Measurements from ENCODE around the gene NTMT1. TPM values are rescaled to one million over a fixed set of nuclear protein-coding genes. Genes with fewer than 3 reads are reported as not detected.

The NTMT1 gene
- total RNA-seq = 10 to 100 TPM; 15.0 to 37.7 (median 23.6) TPM

GRCh38 chr9:129626079-129626624 lies at the start of gene NTMT1:
NTMT1 (plus strand) TSS chr9:129626163; CDS start chr9:129632704, 6,541 bp downstream.
- WGBS, 2 donors = 0% methylated on average over 14 to 32 of the region's 55 CpGs
- Histone ChIP-seq H3K4me1 (peaks cover 23 to 64% (median 36%) of the 10 kb centered on the region in 4 donors), H3K27me3 (no peaks in the 10 kb centered on the region), H3K4me3 (peak within 1 kb of the TSS; percentile 80 to 89 (median 86)), H3K9me3 (no peaks in the 10 kb centered on the region), H3K27ac (peak within 1 kb of the TSS; percentile 92 to 94 (median 94)), H3K36me3 (no peaks in the 10 kb centered on the region)
- ATAC-seq (ENCODE audit: low FRiP score in 2 of 2) (peak; percentile 93 to 97), DNase-seq (peak; percentile 90 to 98)
- TF ChIP-seq CTCF (IDR thresholded peaks at IDR 0.05) (peak in 3 of 6 experiments; percentile 16 to 33 (median 16)), POLR2AphosphoS5 (IDR thresholded peaks at IDR 0.05) (peak; percentile 98), EP300 (IDR thresholded peaks at IDR 0.05) (peak in 1 of 4 donors; percentile 78), POLR2A (IDR thresholded peaks at IDR 0.05) (peak; percentile 82 to 98 (median 96))

DNA sequence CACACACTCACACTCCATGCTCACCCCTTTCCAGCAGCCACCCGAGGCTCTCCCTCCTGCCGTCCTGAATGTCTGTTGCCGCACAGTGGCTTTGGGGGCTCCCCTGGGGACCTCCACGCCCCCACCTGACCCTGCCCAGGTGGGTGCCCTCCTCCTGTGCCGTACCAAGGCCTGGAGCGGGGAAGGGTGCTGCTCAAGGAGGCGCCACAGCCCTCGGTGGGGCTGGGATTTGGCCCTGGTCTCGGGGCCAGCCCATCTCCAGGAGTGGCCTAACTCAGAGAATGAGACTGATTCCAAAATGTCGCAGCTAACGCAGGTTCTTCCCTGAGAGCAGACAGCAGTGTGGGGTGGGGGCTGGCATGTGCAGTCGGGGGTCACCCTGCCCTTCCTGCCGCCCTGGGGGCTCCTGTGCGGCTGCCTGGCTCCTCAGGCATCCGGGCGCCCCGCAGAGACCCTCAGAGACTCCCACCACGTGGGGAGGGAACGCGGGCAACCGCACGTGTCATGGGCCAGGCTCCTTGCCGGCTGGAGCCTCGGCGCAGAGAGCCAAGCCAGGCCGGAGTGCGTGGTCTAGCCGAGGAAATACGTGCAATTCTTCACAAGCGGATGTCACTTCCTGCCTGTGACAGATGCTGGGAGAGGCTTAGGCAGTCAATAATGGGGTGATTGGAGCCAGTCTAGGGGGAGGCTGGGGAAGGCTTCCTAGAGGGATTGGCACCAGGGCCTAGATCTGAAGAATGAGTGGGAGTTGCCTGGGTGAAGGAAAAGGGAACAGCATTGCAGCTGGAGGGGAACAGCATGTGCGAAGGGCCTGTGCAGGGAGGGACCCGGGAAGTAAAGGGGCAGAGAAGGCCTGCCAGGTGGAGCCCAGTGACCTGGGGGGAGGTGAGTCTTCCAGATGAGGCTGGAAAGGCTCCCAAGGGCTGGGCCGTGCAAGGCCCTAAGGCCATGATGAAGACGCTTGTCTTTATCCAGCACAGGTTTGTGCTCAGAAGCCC lies 49.1 kb upstream of the NTMT1 start:
- Histone ChIP-seq H3K36me3 (no peaks in the 10 kb centered on the region), H3K9me3 (no peaks in the 10 kb centered on the region)
- peak in 1 of 2 donors; percentile 79 for DNase-seq

DNA sequence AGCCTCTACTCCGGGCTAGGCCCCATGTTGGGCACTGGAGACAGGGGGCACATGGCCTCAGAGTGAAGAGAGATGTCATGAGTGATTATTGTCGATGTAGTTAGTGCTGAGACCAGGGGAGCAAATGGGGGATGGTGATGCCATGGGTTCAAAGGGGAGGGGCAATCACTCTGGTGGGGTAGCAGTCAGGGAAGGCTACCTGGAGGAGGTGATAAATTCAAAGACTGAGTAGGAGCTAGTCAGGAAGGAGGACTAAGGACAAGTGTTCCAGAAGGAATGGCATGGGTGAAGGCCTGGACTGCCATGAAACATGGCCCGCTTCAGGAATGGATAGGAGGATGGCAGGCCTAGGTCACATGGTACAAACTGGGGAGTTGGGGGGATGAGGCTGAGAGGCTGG lies 46.7 kb upstream of the NTMT1 start:
- ATAC-seq (ENCODE audit: low FRiP score in 2 of 2) (no peak), DNase-seq (no peak)
- no peaks in the 10 kb centered on the region for H3K36me3 ChIP-seq
- no peak overlapping the region for H3K4me3 ChIP-seq
- WGBS, 2 donors = 96 to 99% methylated on average over 3 of the region's 3 CpGs
- H3K27ac ChIP-seq = no peak overlapping the region
- H3K9me3 ChIP-seq = no peaks in the 10 kb centered on the region
- no peaks in the 10 kb centered on the region for H3K27me3 ChIP-seq
- peaks cover 2 to 14% (median 6%) of the 10 kb centered on the region in 4 donors for H3K4me1 ChIP-seq
- TF ChIP-seq POLR2AphosphoS5 (IDR thresholded peaks at IDR 0.05) = no peak
- TF ChIP-seq EP300 (IDR thresholded peaks at IDR 0.05) = no peak
- no peak for TF ChIP-seq POLR2A (IDR thresholded peaks at IDR 0.05)
- no peak for TF ChIP-seq CTCF (IDR thresholded peaks at IDR 0.05)

More for the DNA sequence above, 49.1 kb upstream of the NTMT1 start:
- H3K4me1 ChIP-seq = peaks cover 0 to 14% (median 4%) of the 10 kb centered on the region in 4 donors
- H3K27me3 ChIP-seq = no peaks in the 10 kb centered on the region
- H3K27ac ChIP-seq = peak overlapping the region in 3 of 4 donors; percentile 56 to 78 (median 57)
- no peak overlapping the region for H3K4me3 ChIP-seq
- ATAC-seq (ENCODE audit: low FRiP score in 2 of 2) = peak in 1 of 2 donors; percentile 23
- 65 to 69% methylated on average over 27 to 29 of the region's 34 CpGs for WGBS, 2 donors
- TF ChIP-seq POLR2A (IDR thresholded peaks at IDR 0.05) (no peak), POLR2AphosphoS5 (IDR thresholded peaks at IDR 0.05) (peak in 1 of 2 donors; percentile 51)

DNA sequence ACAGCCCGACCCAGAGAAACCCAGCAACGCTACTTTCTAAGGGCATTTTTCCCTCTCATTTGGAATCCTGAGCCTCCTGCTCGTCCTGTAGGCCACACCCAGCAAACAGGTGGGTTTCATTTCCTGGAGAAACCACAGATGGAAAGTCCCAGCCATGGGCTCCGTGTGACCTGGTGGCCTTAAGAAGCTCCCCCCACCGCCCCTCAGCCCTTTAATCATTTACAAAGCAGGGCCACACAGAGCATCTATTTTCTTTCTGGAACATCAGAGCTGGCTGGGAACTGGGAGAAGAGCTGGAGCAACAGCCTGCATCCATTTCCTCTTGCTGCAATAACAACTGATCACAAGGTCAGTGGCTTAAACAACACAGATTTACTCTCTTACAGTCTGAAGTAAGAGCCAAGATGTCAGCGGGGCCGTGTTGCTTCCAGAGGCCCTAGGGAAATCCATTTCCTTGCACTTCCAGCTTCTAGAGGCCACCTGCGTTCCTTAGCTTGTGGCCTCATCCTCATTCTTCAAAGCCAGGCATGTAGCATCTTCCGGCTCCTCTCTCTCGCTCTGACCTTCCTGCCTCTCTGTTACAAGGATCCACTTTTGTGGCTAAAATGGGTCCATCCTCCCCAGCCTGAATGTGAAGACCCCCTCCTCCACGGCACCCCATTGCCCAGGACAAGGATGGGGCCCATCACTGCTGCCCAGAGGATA lies 45.6 kb upstream of the NTMT1 start:
- no peaks in the 10 kb centered on the region for H3K27me3 ChIP-seq
- ATAC-seq (ENCODE audit: low FRiP score in 2 of 2) (no peak), DNase-seq (no peak)
- no peak for TF ChIP-seq POLR2A (IDR thresholded peaks at IDR 0.05)
- no peak for TF ChIP-seq CTCF (IDR thresholded peaks at IDR 0.05)
- no peak for TF ChIP-seq EP300 (IDR thresholded peaks at IDR 0.05)
- no peak for TF ChIP-seq POLR2AphosphoS5 (IDR thresholded peaks at IDR 0.05)
- WGBS, 2 donors = 72 to 74% methylated on average over 9 to 11 of the region's 11 CpGs
- no peak overlapping the region for H3K27ac ChIP-seq
- H3K9me3 ChIP-seq = no peaks in the 10 kb centered on the region
- H3K4me3 ChIP-seq = no peak overlapping the region
- H3K36me3 ChIP-seq = no peaks in the 10 kb centered on the region
- peaks cover 6 to 12% (median 10%) of the 10 kb centered on the region in 4 donors for H3K4me1 ChIP-seq
